ENCODE data around the gene WEE2.

Gene WEE2

DNA sequence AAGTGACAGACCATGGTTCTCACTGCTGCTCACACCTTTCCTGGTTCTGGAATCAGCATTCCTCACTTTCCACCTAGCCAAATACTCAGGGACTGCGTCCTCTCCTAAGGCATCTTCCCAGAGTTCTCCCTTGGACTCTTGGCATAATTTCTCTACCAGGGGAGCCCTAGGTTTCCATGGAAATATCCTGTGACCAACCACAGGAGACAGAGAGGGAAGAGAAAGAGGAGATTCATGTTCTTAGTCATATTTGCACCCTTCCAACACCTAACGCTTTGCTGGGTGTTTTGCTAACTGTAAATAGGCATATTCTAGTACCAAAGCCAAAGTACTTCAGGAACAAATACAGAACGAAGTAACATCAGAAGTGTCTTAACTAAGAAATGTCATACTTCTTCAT is 34.8 kb upstream of the WEE2 start:
- H3K4me2 ChIP-seq (ENCODE audit: low read depth, low read length, poor library complexity, severe bottlenecking): no peak overlapping the region
- H3K4me3 ChIP-seq (ENCODE audit: insufficient read depth, low read length, poor library complexity, severe bottlenecking): no peak overlapping the region
- H3K27ac ChIP-seq (ENCODE audit: low read depth, low read length): no peak overlapping the region
- no peaks in the 10 kb centered on the region for H3K9me2 ChIP-seq (replicated peaks; ENCODE audit: insufficient read depth, low read length)
- H4K20me1 ChIP-seq (ENCODE audit: low read depth, low read length): no peaks in the 10 kb centered on the region
- TF ChIP-seq EZH2phosphoT487 (conservative IDR thresholded peaks at IDR 0.05; ENCODE audit: low read length): no peak
- TF ChIP-seq, protein P1, sequence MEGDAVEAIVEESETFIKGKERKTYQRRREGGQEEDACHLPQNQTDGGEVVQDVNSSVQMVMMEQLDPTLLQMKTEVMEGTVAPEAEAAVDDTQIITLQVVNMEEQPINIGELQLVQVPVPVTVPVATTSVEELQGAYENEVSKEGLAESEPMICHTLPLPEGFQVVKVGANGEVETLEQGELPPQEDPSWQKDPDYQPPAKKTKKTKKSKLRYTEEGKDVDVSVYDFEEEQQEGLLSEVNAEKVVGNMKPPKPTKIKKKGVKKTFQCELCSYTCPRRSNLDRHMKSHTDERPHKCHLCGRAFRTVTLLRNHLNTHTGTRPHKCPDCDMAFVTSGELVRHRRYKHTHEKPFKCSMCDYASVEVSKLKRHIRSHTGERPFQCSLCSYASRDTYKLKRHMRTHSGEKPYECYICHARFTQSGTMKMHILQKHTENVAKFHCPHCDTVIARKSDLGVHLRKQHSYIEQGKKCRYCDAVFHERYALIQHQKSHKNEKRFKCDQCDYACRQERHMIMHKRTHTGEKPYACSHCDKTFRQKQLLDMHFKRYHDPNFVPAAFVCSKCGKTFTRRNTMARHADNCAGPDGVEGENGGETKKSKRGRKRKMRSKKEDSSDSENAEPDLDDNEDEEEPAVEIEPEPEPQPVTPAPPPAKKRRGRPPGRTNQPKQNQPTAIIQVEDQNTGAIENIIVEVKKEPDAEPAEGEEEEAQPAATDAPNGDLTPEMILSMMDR (IDR thresholded peaks at IDR 0.05; ENCODE audit: insufficient read depth, low read length, poor library complexity, severe bottlenecking): no peak
- H3K9me3 ChIP-seq (ENCODE audit: insufficient read depth, low read length): no peaks in the 10 kb centered on the region
- no peaks in the 10 kb centered on the region for H3F3A ChIP-seq (ENCODE audit: insufficient read depth)
- H3K36me3 ChIP-seq (ENCODE audit: low read length): no peaks in the 10 kb centered on the region
- H2AFZ ChIP-seq (ENCODE audit: low read depth, low read length, severe bottlenecking): no peak overlapping the region
- no peak overlapping the region for H3K9ac ChIP-seq (ENCODE audit: low read length)
- H3K27me3 ChIP-seq (ENCODE audit: low read length): no peaks in the 10 kb centered on the region
- H3K79me2 ChIP-seq (ENCODE audit: insufficient read depth, low read length): no peaks in the 10 kb centered on the region

DNA sequence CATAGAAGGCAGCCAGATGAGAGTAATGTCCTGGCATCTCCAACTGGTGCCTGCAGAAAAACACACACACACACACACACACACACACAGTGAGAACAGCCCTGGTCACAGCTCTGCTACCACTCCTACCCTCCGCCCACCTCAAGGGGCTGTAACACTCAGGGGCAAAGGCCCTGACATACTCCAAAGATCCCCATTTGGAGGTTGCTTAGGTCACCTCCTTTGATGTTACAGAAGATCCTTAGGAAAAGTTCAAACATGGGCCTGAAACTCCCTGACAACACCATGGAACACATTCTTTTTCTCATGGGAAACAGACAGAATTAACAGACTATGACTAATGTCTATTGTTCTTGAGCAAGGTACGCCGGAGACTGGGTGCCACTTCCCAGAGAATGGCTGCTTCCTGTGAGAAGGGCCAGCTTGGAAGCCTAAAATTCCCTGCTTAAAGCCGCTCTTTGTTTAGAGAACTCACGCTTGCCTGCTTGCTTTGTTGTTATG is 33.9 kb upstream of the WEE2 start:
- no peak overlapping the region for H3K4me2 ChIP-seq (ENCODE audit: low read depth, low read length, poor library complexity, severe bottlenecking)
- H3K9ac ChIP-seq (ENCODE audit: low read length): no peak overlapping the region
- no peak overlapping the region for H2AFZ ChIP-seq (ENCODE audit: low read depth, low read length, severe bottlenecking)

DNA sequence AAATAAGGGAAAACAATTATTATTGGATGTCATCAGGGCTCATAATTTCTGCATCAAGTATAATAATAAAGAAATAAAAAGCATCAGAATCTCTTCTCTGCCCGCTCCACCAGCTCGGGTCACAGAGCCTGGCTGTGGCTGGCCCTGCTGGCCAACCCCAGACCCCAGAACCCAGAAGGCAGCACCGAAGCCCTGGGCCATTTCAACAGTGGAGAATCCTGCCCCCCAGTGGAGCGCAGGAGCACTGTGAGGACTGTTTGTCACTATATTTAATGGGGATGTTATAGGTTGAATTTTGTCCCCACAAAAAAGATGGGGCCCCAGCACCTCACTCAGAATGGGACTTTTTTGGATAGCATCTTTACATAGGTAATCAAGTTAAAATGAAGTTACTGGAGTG is 33.5 kb upstream of the WEE2 start:
- no peak overlapping the region for H2AFZ ChIP-seq (ENCODE audit: low read depth, low read length, severe bottlenecking)
- H3K9me3 ChIP-seq (ENCODE audit: insufficient read depth, low read length): no peaks in the 10 kb centered on the region
- TF ChIP-seq EZH2phosphoT487 (conservative IDR thresholded peaks at IDR 0.05; ENCODE audit: low read length): no peak
- TF ChIP-seq, protein P1 (IDR thresholded peaks at IDR 0.05; ENCODE audit: insufficient read depth, low read length, poor library complexity, severe bottlenecking): peak; percentile 28
- no peaks in the 10 kb centered on the region for H4K20me1 ChIP-seq (ENCODE audit: low read depth, low read length)
- no peak overlapping the region for H3K4me2 ChIP-seq (ENCODE audit: low read depth, low read length, poor library complexity, severe bottlenecking)
- no peaks in the 10 kb centered on the region for H3K9me2 ChIP-seq (replicated peaks; ENCODE audit: insufficient read depth, low read length)
- no peak overlapping the region for H3K9ac ChIP-seq (ENCODE audit: low read length)
- no peaks in the 10 kb centered on the region for H3K79me2 ChIP-seq (ENCODE audit: insufficient read depth, low read length)
- H3K27me3 ChIP-seq (ENCODE audit: low read length): no peaks in the 10 kb centered on the region
- no peaks in the 10 kb centered on the region for H3F3A ChIP-seq (ENCODE audit: insufficient read depth)
- H3K36me3 ChIP-seq (ENCODE audit: low read length): no peaks in the 10 kb centered on the region
- H3K27ac ChIP-seq (ENCODE audit: low read depth, low read length): no peak overlapping the region
- H3K4me3 ChIP-seq (ENCODE audit: insufficient read depth, low read length, poor library complexity, severe bottlenecking): no peak overlapping the region

More for the DNA sequence above, 33.9 kb upstream of the WEE2 start:
- Histone ChIP-seq H3K79me2 (ENCODE audit: insufficient read depth, low read length) (no peaks in the 10 kb centered on the region), H3K9me3 (ENCODE audit: insufficient read depth, low read length) (no peaks in the 10 kb centered on the region), H3F3A (ENCODE audit: insufficient read depth) (no peaks in the 10 kb centered on the region), H3K27me3 (ENCODE audit: low read length) (no peaks in the 10 kb centered on the region), H3K36me3 (ENCODE audit: low read length) (no peaks in the 10 kb centered on the region), H3K4me3 (ENCODE audit: insufficient read depth, low read length, poor library complexity, severe bottlenecking) (no peak overlapping the region), H3K9me2 (replicated peaks; ENCODE audit: insufficient read depth, low read length) (no peaks in the 10 kb centered on the region), H3K27ac (ENCODE audit: low read depth, low read length) (no peak overlapping the region), H4K20me1 (ENCODE audit: low read depth, low read length) (no peaks in the 10 kb centered on the region)
- TF ChIP-seq EZH2phosphoT487 (conservative IDR thresholded peaks at IDR 0.05; ENCODE audit: low read length): no peak
- TF ChIP-seq, protein P1 (IDR thresholded peaks at IDR 0.05; ENCODE audit: insufficient read depth, low read length, poor library complexity, severe bottlenecking): no peak
